Fibroblast of skin of right quadriceps (primary cell): Measurements from ENCODE around the gene TMEM63A.

Experiments
- DNase-seq: peaks from one replicate; pipeline ENCODE4 v3.0.0-alpha.2; 2013

TMEM63A gene

GRCh38 chr1:225863167-225863566 is 19.0 kb downstream of the TMEM63A start:
- DNase-seq, result peak; percentile 52

- no peak for DNase-seq
Measured at GRCh38 chr1:225862581-225862950, 19.6 kb downstream of the TMEM63A start.

- no peak for DNase-seq
Measured at GRCh38 chr1:225861834-225862580, 20.2 kb downstream of the TMEM63A start.

GRCh38 chr1:225860876-225861441 is 21.2 kb downstream of the TMEM63A start:
- no peak for DNase-seq

- no peak for DNase-seq
Measured at GRCh38 chr1:225860107-225860506, 22.1 kb downstream of the TMEM63A start.

GRCh38 chr1:225859151-225859550 is 23.0 kb downstream of the TMEM63A start:
- no peak for DNase-seq

GRCh38 chr1:225857256-225857655 is 24.9 kb downstream of the TMEM63A start:
- no peak for DNase-seq

- no peak for DNase-seq
Measured at GRCh38 chr1:225855503-225856300, 26.5 kb downstream of the TMEM63A start.

GRCh38 chr1:225853441-225853840 is 28.7 kb downstream of the TMEM63A start:
- DNase-seq, result no peak

GRCh38 chr1:225852413-225853124 is 29.6 kb downstream of the TMEM63A start:
- no peak for DNase-seq

- no peak for DNase-seq
Measured at GRCh38 chr1:225851805-225852204, 30.4 kb downstream of the TMEM63A start.

- DNase-seq, result no peak
Measured at GRCh38 chr1:225850370-225850769, 31.8 kb downstream of the TMEM63A start.

- DNase-seq, result no peak
Measured at GRCh38 chr1:225849925-225850324, 32.3 kb downstream of the TMEM63A start.

GRCh38 chr1:225848030-225848955 is 33.9 kb downstream of the TMEM63A start:
- no peak for DNase-seq

GRCh38 chr1:225847610-225848009 is 34.6 kb downstream of the TMEM63A start:
- DNase-seq, result no peak

- no peak for DNase-seq
Measured at GRCh38 chr1:225846331-225847310, 35.6 kb downstream of the TMEM63A start.

GRCh38 chr1:225845571-225846259 is 36.5 kb downstream of the TMEM63A start:
- peak; percentile 71 for DNase-seq

GRCh38 chr1:225845097-225845496 is 37.1 kb downstream of the TMEM63A start:
- no peak for DNase-seq

GRCh38 chr1:225844236-225845061 is 37.7 kb downstream of the TMEM63A start:
- no peak for DNase-seq
